NCI-H2107 treated with DMSO at 0.1 percent for 48 hours (cell line): ENCODE data around the gene NPHP4.

Source experiments
- DNase-seq: peaks from one replicate; lab custom pipeline; 2025; ENCODE audit not compliant: unreplicated experiment; lab: John Stamatoyannopoulos, UW

The NPHP4 gene

DNA sequence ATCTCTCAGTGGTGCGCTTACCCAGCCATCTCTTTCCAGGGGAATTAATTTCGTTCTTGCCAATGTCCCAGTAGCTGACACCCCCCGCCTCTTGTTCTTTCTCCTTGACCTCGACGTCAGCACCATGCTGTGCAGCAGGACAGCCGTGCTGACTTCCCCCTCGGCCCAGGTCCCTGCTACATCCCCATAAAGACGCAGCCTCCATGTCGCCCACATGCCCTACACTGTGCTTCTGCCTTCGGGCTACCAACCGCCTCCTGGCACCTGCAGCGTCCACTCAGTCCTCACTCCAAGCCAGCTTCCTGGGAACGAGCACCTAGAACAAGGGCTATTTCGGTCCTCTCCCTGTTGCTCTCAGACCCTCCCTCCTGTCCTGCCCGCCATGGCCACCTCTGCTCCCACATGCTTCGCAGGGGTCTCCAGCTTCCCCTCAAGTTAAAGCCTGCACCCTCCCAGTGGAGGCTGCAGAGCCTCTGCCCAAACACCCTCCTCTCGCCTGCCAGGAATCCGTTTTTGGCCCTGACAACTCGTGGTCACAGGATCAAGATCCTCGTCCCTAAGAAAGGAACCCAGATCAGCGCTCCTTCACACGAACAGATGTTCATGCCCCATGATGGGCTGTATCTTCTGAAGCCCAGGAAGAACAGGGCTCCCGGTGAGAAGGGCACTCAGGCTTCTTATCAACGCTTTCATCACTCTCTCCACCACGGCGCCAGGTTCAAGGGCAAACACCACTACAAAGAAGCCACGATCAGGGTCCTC, 109.7 kb downstream of the NPHP4 start:
- no peak for DNase-seq

DNA sequence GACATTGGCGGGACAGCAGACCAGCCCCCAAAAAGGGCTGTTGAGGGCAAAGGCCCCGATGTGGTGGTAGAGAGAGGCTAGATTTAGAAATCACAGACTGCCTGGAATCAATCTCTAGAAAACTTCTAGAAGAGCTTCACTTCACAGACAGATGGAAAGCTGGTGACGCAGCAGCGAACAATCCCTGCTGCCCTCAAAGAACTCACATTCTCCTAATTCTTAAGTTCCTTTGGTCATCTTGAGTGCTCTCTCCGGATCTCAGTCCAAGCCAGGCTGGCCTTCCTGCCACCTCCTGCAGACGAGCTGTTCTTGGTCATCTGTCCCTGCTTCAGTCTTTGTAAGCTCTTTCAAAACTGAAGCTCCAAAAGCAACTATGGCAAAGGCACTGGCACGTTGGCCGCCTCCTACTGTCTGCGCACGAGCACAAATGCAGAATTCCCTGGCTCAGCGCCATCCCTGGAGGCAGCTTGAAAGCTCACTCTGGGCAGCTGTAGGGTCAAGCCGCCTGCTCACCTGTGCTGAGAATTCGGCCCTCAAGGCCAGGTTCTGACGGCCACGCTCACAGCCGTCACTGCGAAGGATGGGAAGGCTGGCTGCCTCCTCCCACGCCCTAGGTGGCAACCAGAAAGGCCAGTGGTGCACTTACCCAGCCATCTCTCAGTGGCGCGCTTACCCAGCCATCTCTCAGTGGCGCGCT, 110.6 kb downstream of the NPHP4 start:
- no peak for DNase-seq

DNA sequence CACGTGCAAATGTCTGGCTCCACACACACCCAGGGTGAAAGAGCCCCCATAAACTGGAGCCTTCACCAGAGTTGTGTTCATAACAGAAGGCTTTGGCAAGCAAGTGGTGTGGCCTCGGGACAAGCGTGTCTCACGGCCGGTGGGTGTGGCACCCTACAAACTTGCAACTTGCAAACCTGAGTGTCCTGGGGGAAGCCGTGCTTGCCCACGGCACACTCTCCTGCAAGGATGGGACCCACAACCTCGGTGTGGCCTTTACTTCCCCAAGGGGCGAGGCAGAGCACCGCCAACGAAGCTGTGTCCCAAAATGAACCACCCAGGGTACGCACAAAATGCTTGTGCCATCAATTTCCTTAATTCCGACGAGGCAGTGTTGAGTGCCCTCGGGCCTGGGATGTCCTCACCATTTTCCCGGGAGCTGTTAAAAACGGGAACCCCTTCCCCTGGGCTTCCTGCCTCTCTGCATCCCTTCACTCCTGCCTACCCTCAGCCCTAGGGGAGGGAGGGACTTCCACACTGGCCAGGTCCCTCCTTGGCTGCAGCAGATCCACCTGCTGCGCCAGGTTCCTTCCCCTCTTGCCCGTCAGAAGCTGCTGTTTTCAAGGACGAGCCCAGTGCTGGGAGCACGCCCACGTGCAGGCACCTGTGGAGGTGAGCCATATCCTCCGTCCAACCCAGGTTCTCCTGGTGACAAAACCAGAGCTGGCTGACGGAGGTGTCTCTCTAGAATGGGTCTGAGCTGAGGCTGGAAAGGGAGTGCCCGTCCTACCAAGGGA, 111.4 kb downstream of the NPHP4 start:
- no peak for DNase-seq

DNA sequence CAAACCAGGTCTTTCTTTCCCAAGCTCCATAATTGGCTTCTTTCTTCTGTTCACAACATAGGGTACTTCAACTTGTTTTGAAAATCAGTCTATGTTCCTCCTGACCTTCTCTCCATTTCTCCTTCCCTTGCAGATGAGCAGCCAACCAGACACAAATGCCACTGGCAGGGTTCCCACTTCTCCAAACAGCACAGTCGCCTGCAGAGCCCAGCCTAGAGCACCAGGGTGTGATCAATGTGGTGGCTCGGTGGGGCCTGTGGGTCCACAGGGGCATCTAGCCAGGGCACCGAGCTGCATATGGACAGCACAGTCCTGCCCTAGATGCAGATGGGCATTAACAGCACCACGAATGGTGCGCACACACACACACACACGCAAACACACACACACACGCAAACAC, 112.8 kb downstream of the NPHP4 start:
- no peak for DNase-seq

- no peak for DNase-seq
These were observed 113.3 kb downstream of the NPHP4 start for GRCh38 chr1:5878971-5879370.

GRCh38 chr1:5877683-5878530, 114.3 kb downstream of the NPHP4 start:
- no peak for DNase-seq

GRCh38 chr1:5877001-5877400, 115.2 kb downstream of the NPHP4 start:
- no peak for DNase-seq

DNA sequence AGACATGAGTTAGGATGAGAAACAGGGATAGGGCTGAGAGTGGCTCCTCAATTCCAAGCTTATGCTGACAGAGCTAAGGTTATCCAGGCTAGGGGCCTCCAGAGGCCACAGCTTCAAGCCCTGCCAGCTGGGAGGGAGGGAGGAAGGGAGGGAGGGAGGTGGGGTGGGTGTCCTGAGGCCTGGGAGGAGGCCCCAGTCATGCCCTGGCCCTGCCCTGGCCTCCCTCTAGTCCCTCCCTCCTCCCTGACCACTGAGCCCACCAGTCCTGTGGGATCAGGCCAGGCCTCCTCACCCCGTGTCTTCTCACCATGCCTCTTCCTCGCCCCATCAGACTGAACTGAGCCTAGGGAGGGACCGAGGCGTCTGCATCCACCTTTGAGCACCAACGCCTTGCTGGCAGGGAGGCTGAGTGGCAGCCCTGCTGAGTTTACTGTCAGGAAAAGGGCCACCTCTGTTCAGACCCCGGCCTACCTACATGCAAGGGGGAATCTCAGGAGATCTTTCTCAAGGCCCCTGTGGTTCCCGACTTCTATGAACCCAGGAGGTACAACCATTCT, 116.1 kb downstream of the NPHP4 start:
- DNase-seq: no peak

GRCh38 chr1:5875345-5875910, 116.8 kb downstream of the NPHP4 start:
- DNase-seq: no peak

DNA sequence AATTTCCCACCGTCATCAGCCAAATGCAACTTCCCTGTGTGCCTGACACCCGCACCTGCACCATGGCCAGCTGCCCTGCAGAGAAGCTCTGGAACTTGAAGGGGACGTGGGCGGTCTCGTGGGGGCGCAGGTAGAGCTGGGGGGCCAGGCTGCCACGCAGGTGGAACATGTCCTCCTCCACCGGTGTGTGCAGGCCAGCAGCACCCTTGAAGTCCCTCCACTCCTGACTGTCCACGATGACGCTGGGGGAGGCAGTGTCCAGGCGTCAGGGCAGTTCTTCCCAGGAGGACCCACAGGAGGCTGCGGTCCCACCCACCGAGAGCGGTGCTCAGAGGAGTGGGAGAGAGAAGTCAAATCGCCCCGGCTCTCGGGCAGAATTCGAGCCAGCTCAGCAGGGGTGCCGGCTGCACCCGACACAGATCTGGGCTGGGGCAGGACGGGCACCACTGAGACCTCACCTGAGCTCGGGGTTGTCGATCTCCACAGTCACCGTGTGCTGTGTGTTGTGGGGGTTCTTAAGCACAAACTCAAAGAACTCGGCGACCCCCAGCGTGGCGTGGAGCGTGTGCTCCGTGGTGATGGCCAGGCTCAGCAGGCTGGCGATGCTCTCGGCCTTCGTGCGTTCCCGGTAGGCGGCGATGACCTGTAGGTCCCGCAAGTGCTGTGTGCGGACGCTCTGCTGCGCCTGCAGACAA, 117.7 kb downstream of the NPHP4 start:
- no peak for DNase-seq

DNA sequence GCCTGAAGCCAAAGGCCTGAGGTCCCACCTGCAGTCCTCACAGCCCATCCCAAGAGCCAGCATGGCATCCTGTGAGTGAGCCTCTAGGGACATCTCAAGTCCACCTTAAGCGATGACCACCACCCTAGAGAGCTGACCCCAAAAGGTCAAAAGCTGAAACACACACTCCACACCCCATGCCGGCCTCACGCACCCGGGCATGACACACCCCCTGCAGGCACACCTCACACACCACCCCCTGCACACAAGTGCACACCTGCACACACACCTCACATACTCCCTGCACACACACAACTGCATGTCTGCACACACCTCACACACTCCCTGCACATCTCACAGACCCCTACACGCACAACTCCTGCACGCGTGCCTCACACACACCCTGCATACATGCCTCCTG, 118.7 kb downstream of the NPHP4 start:
- DNase-seq: no peak

GRCh38 chr1:5872886-5873285, 119.3 kb downstream of the NPHP4 start:
- DNase-seq: no peak

DNA sequence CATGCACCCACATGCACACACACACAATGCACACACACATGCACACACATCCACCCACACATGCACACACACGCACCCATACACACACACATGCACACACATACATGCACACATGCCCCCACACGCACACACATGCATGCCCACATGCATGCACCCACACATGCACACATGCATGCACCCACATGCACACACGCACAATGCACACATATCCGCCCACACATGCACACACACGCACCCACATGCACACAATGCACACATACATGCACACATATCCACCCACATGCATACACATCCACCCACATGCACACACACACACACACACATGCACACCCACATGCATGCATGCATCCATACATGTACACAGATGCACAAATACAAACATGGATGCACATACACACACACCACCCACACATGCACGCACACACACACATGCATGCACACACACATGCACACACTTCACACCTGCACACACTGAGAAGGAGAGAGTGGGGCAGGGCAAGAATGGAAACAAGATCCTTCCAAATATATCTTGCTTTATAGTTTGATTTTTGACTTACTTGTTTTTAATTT, 123.2 kb downstream of the NPHP4 start:
- DNase-seq: no peak

DNA sequence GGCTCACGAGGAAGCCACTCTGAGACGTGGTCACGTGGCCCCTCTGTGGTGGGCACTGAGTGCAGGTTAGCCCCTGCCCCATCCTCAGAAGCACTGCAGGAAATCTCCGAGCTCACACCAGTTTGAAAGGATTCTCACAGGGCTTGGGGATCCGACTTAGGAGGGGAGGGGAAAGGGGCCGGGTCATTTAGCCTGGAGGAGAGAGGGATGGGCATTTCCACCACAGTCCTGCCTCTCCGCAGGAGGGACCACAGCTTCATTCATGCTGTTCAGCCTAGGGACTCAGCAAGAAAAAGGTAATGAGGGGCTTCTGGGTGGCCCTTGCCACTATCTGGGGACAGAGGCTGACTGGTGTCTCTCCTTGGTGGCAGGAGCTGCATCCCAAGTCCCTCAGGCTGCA, 126.5 kb downstream of the NPHP4 start:
- DNase-seq: no peak

DNA sequence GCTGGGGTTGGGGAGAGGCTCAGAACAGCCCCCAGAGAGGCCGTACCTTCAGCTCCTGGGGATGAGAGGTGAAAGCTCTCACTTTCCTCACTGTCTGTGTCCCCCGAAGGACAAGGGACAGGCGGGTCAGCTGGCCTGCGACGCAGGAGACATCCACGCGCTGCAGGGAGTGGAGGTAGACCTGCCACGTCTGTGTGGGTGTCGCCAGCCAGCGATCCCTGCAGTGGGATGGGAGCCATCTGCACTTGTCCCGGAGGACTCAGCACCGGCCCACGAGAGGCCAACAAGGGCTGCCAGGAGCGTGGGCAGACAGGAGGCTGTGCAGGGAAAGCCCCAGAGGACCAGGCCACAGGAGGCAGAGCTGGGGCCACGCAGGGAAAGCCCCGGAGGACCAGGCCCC, 127.2 kb downstream of the NPHP4 start:
- DNase-seq: no peak

- DNase-seq: no peak
These were observed 128.0 kb downstream of the NPHP4 start for GRCh38 chr1:5864256-5864655.

GRCh38 chr1:5863238-5863637, 129.0 kb downstream of the NPHP4 start:
- no peak for DNase-seq

DNA sequence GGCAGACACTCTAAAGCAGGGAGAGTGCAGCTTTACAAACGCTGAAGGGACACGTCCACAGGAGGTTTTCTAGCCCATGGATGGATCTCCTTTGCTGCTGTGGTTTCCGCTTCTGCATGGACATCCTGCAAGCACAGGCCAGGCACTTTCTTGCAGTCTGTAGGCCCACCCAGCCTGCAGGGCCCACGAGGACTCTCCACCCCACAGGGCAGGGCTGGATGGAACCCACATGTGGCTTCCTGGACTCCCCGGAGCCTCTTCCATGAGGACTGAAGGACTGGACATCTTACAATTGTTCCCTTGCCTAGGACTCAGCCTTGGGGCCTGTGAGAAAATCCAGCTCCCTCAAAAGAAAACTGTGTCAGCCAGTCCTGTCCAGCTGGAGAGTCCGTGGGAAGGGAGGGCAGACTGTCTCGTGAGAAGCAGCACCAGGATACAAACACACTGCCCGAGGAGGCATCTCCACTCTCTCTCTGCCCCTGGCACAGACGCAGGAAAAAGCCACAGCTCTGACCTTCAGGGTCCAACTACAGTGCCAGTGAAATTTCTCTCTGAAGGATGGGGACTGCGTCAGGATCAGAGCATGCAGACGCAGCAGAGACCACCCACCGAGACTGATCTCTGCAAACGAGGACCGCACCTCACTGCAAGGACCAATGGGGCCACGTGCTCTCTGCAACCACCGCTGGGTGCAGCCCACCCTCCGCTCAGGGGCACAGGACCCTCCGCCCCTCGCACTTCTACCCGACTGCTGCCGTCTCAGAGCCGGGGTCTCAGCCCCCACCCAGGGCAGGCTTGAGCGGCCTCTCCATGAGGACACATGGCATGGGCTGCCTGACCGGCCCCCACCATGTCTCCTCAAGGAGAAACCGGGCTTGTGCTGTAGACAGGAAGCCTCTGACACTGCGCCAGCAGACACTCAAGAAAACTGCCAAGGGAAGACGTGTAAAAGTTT, 130.1 kb downstream of the NPHP4 start:
- DNase-seq: no peak
